ENCODE data around the gene CHST1. TPM values are rescaled to one million over a fixed set of nuclear protein-coding genes. Genes with fewer than 3 reads are reported as not detected.

Gene CHST1
- polyA plus RNA-seq, 3 donors, result not detected

DNA sequence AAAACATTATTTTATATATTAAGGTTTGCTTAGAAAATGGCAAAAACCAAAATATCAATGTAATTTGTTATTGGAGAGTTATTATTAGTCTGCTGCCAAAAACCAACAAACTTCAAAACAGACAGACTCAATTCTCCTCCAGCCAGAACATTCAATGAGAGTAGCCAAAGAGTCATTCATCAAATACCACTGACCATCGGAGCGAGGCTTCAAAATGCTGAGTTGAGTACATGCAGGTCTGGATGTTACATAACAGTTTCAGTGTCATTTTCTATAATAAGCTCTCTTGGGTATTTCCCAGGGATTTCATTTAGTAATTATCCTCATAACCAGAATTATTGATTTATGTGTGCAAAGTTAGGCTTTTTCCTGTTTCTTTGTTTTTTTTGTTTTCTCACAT is 42.6 kb downstream of the CHST1 start:
- Mint-ChIP-seq H3K27me3 (ENCODE audit: low read depth in 3 of 3) (peaks cover 10 to 29% (median 15%) of the 10 kb centered on the region in 3 donors), H3K4me1 (no peaks in the 10 kb centered on the region)

GRCh38 chr11:45622283-45622682 is 43.1 kb downstream of the CHST1 start:
- H3K4me1 ChIP-seq (ENCODE audit: control insufficient read depth in 1 of 2, insufficient read depth in 2 of 2, low read length in 2 of 2), result no peaks in the 10 kb centered on the region
- H3K9me3 Mint-ChIP-seq, result peaks cover 15 to 32% (median 21%) of the 10 kb centered on the region in 7 donors
- H3K9me3 ChIP-seq (replicated peaks in 1 of 2; ENCODE audit: control insufficient read depth in 1 of 2, insufficient read depth in 1 of 2, low read length in 2 of 2), result peaks cover 21 to 24% of the 10 kb centered on the region in 2 donors
- no peak overlapping the region for H3K9ac ChIP-seq (ENCODE audit: insufficient read depth, low read length, poor library complexity, severe bottlenecking)
- H4K20me1 ChIP-seq (ENCODE audit: insufficient read depth, low read length), result no peaks in the 10 kb centered on the region
- no peak overlapping the region for H3K27ac Mint-ChIP-seq
- H2AFZ ChIP-seq (ENCODE audit: insufficient read depth, low read depth, low read length, poor library complexity, severe bottlenecking), result no peak overlapping the region
- no peak overlapping the region for H3K27ac ChIP-seq (ENCODE audit: low read depth in 1 of 2, low read length in 2 of 2)
- no peak for DNase-seq
- H3K36me3 ChIP-seq (replicated peaks in 1 of 2; ENCODE audit: control insufficient read depth in 1 of 2, insufficient read depth in 2 of 2, low read length in 2 of 2), result no peaks in the 10 kb centered on the region
- no peak overlapping the region for H3K4me2 ChIP-seq (replicated peaks; ENCODE audit: extremely low read depth, low read length, poor library complexity, severe bottlenecking)
- intact Hi-C loops (cut with micrococcal nuclease), result no loop called here
- no peaks in the 10 kb centered on the region for H3K4me1 Mint-ChIP-seq
- peaks cover 5 to 18% of the 10 kb centered on the region in 2 donors for H3K27me3 ChIP-seq (ENCODE audit: control insufficient read depth in 2 of 2, insufficient read depth in 2 of 2, low read length in 2 of 2)
- no peak overlapping the region for H3K4me3 Mint-ChIP-seq
- TF ChIP-seq, protein P1, sequence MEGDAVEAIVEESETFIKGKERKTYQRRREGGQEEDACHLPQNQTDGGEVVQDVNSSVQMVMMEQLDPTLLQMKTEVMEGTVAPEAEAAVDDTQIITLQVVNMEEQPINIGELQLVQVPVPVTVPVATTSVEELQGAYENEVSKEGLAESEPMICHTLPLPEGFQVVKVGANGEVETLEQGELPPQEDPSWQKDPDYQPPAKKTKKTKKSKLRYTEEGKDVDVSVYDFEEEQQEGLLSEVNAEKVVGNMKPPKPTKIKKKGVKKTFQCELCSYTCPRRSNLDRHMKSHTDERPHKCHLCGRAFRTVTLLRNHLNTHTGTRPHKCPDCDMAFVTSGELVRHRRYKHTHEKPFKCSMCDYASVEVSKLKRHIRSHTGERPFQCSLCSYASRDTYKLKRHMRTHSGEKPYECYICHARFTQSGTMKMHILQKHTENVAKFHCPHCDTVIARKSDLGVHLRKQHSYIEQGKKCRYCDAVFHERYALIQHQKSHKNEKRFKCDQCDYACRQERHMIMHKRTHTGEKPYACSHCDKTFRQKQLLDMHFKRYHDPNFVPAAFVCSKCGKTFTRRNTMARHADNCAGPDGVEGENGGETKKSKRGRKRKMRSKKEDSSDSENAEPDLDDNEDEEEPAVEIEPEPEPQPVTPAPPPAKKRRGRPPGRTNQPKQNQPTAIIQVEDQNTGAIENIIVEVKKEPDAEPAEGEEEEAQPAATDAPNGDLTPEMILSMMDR (IDR thresholded peaks at IDR 0.05), result no peak
- H3K36me3 Mint-ChIP-seq, result no peaks in the 10 kb centered on the region
- H3K79me2 ChIP-seq (ENCODE audit: insufficient read depth, low read length), result no peaks in the 10 kb centered on the region
- no peak overlapping the region for H3K4me3 ChIP-seq (replicated peaks in 1 of 3; ENCODE audit: low read depth in 2 of 3, low read length in 3 of 3)
- H3K27me3 Mint-ChIP-seq (ENCODE audit: low read depth in 3 of 3), result peaks cover 8 to 34% (median 21%) of the 10 kb centered on the region in 3 donors
- WGBS (ENCODE audit: insufficient coverage), result 88% methylated on average over 2 of the region's 2 CpGs

More for the DNA sequence above, 42.6 kb downstream of the CHST1 start:
- no peak for DNase-seq
- TF ChIP-seq, protein P1 (IDR thresholded peaks at IDR 0.05), result no peak
- no peaks in the 10 kb centered on the region for H3K36me3 ChIP-seq (replicated peaks in 1 of 2; ENCODE audit: control insufficient read depth in 1 of 2, insufficient read depth in 2 of 2, low read length in 2 of 2)
- no peak overlapping the region for H3K9ac ChIP-seq (ENCODE audit: insufficient read depth, low read length, poor library complexity, severe bottlenecking)
- H3K36me3 Mint-ChIP-seq, result no peaks in the 10 kb centered on the region
- no CpG with 5 or more reads among the region's 2 CpGs for WGBS (ENCODE audit: insufficient coverage)
- peaks cover 5 to 15% of the 10 kb centered on the region in 2 donors for H3K27me3 ChIP-seq (ENCODE audit: control insufficient read depth in 2 of 2, insufficient read depth in 2 of 2, low read length in 2 of 2)
- H2AFZ ChIP-seq (ENCODE audit: insufficient read depth, low read depth, low read length, poor library complexity, severe bottlenecking), result no peak overlapping the region
- H3K9me3 Mint-ChIP-seq, result peaks cover 15 to 30% (median 22%) of the 10 kb centered on the region in 7 donors
- H3K4me3 ChIP-seq (replicated peaks in 1 of 3; ENCODE audit: low read depth in 2 of 3, low read length in 3 of 3), result no peak overlapping the region
- no peak overlapping the region for H3K4me3 Mint-ChIP-seq
- H3K4me1 ChIP-seq (ENCODE audit: control insufficient read depth in 1 of 2, insufficient read depth in 2 of 2, low read length in 2 of 2), result no peaks in the 10 kb centered on the region
- H3K27ac Mint-ChIP-seq, result no peak overlapping the region
- H3K9me3 ChIP-seq (replicated peaks in 1 of 2; ENCODE audit: control insufficient read depth in 1 of 2, insufficient read depth in 1 of 2, low read length in 2 of 2), result peaks cover 21 to 29% of the 10 kb centered on the region in 2 donors
- intact Hi-C loops (cut with micrococcal nuclease), result no loop called here
- no peaks in the 10 kb centered on the region for H4K20me1 ChIP-seq (ENCODE audit: insufficient read depth, low read length)
- no peak overlapping the region for H3K27ac ChIP-seq (ENCODE audit: low read depth in 1 of 2, low read length in 2 of 2)
- H3K4me2 ChIP-seq (replicated peaks; ENCODE audit: extremely low read depth, low read length, poor library complexity, severe bottlenecking), result no peak overlapping the region
- no peaks in the 10 kb centered on the region for H3K79me2 ChIP-seq (ENCODE audit: insufficient read depth, low read length)
